Measurements from ENCODE around the gene CHIC1.
"Not testable (repeated sequence)": the region's sequence is repeated elsewhere in the genome, so short reads cannot be mapped to it uniquely, and the experiment has no call there.

Gene CHIC1

GRCh38 chrX:73562984-73563737, at the start of gene CHIC1:
TSS of gene CHIC1 (plus strand) at chrX:73563197. CDS start at chrX:73563285, 88 bp downstream.
- peak; percentile 69 for DNase-seq

- DNase-seq: not testable (repeated sequence)
These were observed 40.2 kb upstream of the CHIC1 start for GRCh38 chrX:73522823-73523222.

DNA sequence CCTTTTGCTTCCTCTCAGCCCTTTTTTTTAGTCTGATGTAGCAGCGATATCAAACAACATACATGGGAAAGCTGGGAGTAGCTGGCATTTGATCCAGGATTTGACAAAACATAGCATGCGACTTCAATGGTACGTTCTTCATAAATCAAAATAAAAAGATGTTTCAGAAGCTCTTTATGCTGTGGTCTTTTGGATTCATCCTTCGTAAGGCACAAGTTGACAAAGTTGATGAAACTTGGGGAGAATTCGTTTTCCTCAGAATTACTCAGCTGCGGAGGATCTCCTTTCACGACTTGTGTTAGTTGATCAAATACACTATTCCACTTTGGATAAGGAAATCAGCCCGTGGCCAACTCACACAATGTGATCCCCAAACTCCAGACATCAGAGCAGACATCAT, 38.1 kb upstream of the CHIC1 start:
- no peak for DNase-seq

- no peak for DNase-seq
These were observed 36.9 kb upstream of the CHIC1 start for GRCh38 chrX:73525928-73526690.

DNA sequence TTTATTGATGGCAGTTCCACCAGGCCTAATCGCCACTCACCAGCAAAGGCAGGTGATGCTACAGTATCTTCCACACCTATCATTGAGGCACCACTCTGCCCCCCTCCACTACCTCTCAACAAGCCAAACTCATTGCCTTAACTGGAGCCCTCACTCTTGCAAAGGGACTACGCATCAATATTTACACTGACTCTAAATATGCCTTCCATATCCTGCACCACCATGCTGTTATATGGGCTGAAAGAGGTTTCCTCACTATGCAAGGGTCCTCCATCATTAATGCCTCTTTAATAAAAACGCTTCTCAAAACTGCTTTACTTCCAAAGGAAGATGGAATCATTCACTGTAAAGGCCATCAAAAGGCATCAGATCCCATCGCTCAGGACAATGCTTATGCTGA, 31.3 kb upstream of the CHIC1 start:
- DNase-seq: not testable (repeated sequence)

- DNase-seq: no peak
These were observed 6.8 kb upstream of the CHIC1 start for GRCh38 chrX:73556159-73556558.

DNA sequence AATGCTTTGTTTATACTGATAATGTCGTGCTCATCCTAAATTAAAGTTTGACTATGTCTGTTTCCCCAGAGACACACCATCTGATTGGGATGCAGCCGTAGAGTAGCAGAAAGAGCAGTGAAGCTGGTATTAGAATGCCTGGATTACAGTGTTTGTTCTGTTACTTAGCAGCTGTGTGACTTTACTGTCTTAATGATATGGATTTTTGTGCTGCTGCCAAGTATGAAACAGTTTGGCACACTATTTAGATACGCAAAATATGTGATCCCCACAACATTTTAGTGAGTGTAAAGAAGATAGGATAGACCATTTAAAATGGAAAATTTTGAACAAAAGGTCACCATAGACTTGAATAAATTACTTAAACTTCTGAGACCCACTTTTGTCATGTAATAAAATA, 1.2 kb upstream of the CHIC1 start:
- no peak for DNase-seq

GRCh38 chrX:73562458-73562857, 539 bp upstream of the CHIC1 start:
- DNase-seq: no peak

- DNase-seq: no peak
These were observed 706 bp downstream of the CHIC1 start for GRCh38 chrX:73563738-73564068.

GRCh38 chrX:73577361-73577760, 14.4 kb downstream of the CHIC1 start:
- DNase-seq: no peak

DNA sequence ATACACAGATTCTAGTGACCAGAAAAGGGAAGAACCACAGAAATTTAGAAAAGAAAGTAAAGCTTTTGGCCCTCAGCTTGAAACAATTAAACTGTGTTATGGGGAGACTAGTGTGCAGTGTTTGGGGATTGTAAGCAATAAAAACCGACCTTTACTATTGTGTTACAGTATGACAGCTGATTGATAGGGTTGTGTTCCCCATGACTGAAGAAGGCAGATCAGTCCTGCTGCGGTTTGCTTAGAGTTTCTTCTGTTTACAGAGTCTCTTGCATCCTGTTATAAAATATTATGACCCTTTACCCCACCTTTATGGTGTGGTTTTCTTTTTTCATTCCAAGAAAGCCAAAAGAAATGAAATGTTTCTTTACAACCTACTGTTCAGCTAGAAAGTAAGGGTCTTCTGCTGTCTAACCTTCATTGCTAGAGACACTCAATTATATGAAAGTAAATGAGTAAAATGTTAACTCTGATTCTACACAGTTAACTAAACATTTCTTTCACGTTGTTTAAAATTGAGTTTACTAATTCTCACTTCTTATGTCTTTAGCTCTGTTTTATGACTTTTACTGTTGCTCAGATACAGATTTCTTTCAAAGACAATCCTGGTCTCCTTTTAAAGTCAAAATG, 18.1 kb downstream of the CHIC1 start:
- no peak for DNase-seq

DNA sequence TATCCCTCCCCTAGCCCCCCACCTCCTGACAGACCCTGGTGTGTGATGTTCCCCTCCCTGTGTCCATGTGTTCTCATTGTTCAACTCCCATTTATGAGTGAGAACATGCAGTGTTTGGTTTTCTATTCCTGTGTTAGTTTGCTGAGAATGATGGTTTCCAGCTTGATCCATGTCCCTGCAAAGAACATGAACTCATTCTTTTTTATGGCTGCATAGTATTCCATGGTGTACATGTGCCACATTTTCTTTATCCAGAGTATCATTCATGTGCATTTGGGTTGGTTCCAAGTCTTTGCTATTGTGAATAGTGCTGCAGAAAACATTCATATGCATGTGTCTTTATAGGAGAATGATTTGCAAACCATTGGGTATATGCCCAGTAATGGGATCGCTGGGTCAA, 34.8 kb downstream of the CHIC1 start:
- not testable (repeated sequence) for DNase-seq

GRCh38 chrX:73615022-73615421, 52.0 kb downstream of the CHIC1 start:
- DNase-seq: no peak

- DNase-seq: not testable (repeated sequence)
These were observed 78.7 kb downstream of the CHIC1 start for GRCh38 chrX:73641669-73642068.

DNA sequence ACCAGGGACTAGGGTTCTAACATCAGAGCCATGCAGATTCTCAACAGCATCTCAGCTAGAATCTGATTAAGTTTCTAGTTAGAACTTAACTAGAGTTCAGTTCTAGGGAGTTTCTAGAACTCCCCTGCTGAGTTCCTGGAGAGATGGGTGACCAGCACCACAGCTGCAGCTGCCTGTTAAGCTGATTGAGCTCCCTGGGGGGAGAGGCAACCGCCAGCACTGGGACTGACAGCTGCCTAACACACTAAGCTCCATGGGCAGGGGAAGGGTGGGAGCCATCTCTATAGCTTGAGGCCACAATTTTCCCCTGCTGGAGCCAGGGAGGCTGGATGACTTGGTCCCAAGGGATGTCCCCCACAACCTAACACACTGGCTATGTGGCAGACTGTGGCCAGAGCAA, 84.2 kb downstream of the CHIC1 start:
- no peak for DNase-seq

GRCh38 chrX:73647632-73648322, 84.8 kb downstream of the CHIC1 start:
- no peak for DNase-seq

DNA sequence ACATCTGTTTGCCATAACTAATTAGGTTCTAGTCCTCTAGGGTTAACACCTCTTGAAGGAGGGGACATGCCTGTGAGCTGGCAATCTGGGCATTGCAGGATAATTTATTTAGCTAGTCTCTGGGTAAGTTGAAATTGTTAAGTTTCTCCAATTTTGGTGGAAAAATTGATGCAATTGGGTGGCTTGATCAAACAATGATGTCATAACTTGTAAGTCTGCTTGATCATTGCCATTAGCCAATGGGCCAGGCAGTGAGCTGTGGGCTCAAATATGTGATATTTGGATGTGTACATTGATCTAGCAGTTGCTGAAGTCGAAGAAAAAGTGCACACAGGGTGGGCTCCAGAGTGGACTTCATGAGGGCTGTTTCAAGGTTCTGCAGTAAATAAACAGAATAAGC, 98.3 kb downstream of the CHIC1 start:
- DNase-seq: not testable (repeated sequence)

- no peak for DNase-seq
These were observed 105.8 kb downstream of the CHIC1 start for GRCh38 chrX:73668779-73669178.

GRCh38 chrX:73681408-73681807, 118.4 kb downstream of the CHIC1 start:
- DNase-seq: no peak

GRCh38 chrX:73683236-73683859, 120.4 kb downstream of the CHIC1 start:
- no peak for DNase-seq

- not testable (repeated sequence) for DNase-seq
These were observed 144.0 kb downstream of the CHIC1 start for GRCh38 chrX:73707014-73707413.

DNA sequence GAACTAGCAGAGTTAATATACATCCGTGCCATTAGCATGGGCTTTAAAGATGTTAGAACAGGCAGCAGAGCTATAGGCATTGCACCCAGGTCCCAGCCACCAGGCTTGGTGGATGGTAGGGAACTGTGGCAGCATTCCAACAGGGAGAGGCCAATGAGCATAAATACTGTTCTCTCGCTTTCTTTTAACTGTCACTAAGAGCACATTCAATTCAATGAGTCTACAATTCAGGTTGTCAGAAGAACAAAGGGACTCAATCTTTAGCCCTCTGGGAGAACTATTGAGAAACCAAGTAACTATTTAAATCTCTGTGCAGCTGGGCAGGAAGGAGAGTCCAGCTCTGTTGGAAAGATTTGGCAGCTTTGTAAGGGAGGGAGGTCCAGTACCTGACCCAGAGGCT, 165.6 kb downstream of the CHIC1 start:
- no peak for DNase-seq

Data from activated naive CD4-positive, alpha-beta T cell treated with Interleukin-2 at 50 U/mL for 16 hours (primary cell).